GM18907 (cell line): ENCODE data around the gene PDCL2.
A peak's percentile ranks its signal among the peaks of the same experiment; 100 is the strongest.
"Not testable (repeated sequence)": the region's sequence is repeated elsewhere in the genome, so short reads cannot be mapped to it uniquely, and the experiment has no call there.

Experiments used
- ATAC-seq: cut with Tn5 transposase; IDR thresholded peaks from one replicate; pipeline ENCODE4 v1.9.1; 2021; ENCODE audit warnings: mild to moderate bottlenecking, moderate library complexity; ENCODE audit not compliant: unreplicated experiment

PDCL2 gene, protein sequence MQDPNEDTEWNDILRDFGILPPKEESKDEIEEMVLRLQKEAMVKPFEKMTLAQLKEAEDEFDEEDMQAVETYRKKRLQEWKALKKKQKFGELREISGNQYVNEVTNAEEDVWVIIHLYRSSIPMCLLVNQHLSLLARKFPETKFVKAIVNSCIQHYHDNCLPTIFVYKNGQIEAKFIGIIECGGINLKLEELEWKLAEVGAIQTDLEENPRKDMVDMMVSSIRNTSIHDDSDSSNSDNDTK

DNA sequence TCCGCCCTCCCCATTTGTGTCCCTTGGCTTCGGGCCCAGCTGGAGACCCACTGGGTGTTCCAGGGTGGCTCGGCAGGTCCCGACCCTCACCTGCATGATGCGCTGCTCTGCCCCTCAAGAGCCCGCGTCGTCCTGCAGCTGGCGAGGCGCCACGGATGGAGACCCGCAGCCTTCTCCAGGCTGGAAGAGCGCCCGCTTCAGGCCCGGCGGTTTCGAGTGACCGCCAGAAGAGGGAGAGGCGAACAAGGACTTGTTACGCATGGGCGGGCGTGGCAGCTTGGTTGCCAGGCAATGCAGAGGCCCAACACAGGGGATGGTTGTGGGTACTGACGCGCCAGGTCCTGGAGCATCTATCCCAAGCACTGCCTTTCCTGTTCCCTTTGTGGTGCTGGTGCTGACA is at the start of gene PDCL2:
PDCL2 (minus strand) TSS at position 232 of the 400 bp plus-strand sequence; CDS start at position 96, 136 bp downstream.
- no peak for ATAC-seq

DNA sequence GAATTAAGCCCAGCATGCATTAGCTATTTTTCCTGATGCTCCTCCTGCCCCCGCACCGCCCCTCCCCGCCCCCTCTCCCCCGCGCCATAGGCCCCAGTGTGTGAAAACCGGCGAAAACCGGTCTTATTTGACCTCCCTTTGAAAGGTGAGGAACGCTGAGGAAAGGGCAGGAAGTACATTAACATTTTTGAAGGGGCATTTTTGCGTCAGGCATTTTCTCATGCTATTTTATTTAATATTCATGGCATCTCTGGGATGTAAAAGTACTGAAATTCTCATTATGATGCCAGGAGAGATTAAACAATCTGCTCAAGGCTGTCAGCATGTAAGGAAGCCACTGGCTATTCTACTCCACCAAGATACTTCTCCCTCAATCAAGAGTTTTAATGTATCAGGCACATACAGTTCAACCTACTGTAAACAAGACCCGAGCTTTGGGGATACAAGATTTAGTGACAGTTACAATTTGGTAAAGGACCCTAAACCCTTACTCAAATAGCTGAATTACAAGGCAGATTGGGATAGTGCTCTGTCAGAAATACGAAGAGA is 45.3 kb upstream of the PDCL2 start:
- no peak for ATAC-seq

DNA sequence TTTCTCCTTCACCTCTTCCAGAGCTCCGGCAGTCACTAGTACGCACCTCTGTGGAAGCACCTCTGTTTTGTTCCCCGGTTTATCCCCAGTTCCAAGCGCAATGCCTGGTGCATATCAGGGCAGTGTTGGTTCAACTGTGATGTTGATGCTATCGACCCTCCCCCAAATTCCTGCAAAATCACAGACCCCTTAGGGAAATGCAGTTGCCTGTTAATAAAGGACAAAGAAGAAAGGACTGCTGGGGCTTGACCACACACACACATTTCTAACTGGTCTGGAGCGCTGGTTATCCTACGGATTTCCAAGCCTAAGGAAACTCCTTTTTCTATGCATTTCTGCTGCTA is 44.6 kb upstream of the PDCL2 start:
- peak; percentile 14 for ATAC-seq

DNA sequence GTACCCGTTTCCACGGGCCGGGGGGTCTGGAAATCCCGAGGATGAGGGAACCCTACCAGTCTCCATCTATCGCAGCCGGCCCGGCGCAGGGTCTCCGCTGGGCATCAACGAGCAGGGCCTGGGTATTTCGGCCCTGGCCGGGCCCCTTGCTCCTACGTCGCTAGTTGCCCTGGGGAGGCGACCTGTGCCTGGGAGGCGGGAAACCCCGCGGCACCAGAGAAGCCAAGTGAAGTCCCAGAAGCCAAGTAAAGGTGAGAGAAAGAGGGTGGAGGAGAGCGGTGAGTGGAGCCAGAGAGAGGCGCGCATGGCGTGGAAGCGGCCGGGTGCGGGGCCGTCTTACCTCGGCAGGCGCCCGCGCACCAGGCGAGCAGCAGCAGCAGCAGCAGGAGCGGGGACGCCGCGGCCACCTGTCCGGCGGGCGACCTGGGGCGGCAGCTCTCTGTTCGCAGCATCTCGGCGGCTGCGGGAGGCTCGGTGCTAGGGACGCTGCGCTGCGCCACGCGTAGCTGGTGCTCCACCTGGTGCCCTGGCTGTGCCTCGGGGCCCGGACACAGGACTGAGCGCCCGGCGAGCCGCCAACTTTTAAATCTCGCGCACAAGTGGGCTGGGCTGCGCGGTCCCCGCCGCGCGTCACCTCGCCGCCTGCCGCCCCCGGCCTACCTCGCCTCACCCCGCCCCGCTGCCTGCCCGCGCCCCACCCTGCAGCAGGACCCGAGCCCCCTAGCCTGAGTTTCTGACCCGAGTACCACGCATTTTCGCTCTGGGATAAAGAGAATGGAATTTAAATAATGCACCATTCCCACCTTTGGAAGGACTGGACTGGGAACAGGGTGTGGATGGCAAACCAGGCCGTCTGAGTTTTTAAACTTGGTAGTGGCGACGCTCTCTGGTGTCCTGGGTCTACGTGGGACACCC is 44.0 kb upstream of the PDCL2 start, which contains the start of gene NMU:
NMU (minus strand) TSS at position 558 of the 915 bp plus-strand sequence; CDS start at position 452, 106 bp downstream.
- peak; percentile 85 for ATAC-seq

DNA sequence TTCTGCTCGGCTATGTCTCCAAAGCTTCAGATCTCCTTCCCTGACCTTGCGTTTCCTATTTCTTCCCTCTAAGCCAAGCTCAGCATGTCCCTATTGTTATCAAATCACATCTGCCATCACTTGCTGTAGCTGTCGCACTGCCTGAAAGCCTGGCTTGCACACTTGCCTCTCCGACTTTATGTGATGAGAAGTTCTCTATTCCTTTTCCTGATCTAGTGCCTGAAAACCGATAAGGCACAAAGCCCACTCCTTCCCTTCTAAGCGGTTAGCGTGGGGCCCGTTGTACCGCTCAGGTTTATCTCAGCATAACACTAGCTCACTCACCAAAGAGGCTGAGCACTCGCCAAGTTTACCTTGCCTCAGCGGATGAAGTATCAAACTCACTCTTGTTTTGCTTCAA is 43.2 kb upstream of the PDCL2 start:
- no peak for ATAC-seq

DNA sequence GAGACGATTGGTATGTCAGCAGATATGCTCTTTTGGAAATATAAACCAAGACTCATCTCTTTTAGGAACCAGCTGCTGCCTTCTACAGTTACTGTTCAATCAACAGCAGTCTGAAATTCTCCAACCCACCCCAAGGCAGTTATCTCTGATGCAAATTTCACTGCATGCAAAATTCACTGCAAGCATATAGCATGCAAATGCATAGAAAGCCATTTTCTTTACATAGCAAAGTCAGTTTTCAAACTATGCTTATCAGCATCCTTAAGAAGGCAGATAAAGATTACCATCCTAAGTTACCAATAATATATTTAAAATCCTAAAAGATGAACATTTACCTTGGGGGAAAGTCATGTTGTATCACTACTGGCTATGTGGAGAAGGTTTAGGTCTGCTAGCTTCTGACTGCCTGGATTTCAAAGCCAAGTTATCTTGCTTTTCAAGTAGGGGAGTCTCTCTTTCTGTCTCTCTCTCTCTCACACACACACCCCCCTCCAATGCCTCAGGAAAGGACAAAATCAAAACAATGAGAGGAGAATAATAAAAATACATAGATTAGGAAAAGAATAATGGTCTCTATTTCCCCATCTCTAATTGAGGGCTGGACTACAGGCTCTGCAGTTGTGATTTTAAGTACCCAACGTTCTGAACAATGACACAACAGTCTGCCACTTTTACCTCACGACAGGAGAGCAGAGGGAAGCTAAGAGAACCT is 42.5 kb upstream of the PDCL2 start:
- no peak for ATAC-seq

DNA sequence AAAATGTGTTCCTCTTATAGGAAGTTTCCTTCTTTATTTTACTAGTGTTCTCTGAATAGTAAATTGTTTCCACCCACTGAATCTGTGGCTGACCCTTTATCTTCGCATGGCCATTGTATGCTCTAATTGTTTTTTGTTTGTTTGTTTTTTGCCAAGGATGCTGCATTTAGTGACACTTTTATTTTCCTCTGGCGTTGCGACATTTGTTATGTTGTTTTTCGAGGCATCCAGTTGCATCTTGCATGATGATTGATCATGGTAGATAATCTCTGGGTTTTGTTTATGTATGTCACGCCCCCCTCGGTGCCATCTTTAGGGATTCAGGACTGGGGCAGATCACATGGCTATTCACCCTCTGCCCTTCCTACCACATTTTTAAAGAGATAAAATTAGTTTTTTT is 41.9 kb upstream of the PDCL2 start:
- ATAC-seq, result no peak

DNA sequence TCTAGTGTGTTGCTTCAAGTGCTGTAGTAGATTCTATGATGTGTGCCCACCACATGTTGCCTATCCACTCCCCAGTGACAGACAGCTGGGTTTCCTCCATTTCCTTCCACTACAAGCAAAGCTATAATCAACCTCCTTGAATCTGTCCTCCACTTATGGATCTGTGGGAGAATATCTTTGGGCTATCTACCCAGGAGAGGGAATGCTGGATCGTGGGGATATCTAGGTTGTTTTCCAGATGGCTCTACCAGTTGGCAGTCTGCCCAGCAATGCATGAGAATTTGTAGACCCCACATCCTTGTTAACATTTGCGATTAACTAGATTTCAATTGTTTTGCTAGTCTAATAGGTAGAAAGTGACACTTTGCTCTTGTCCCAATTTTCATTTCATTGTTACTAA is 33.8 kb upstream of the PDCL2 start:
- no peak for ATAC-seq

DNA sequence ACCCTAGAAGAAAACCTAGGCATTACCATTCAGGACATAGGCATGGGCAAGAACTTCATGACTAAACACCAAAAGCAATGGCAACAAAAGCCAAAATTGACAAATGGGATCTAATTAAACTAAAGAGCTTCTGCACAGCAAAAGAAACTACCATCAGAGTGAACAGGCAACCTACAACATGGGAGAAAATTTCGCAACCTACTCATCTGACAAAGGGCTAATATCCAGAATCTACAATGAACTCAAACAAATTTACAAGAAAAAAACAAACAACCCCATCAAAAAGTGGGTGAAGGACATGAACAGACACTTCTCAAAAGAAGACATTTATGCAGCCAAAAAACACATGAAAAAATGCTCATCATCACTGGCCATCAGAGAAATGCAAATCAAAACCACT is 32.0 kb upstream of the PDCL2 start:
- ATAC-seq, result not testable (repeated sequence)

DNA sequence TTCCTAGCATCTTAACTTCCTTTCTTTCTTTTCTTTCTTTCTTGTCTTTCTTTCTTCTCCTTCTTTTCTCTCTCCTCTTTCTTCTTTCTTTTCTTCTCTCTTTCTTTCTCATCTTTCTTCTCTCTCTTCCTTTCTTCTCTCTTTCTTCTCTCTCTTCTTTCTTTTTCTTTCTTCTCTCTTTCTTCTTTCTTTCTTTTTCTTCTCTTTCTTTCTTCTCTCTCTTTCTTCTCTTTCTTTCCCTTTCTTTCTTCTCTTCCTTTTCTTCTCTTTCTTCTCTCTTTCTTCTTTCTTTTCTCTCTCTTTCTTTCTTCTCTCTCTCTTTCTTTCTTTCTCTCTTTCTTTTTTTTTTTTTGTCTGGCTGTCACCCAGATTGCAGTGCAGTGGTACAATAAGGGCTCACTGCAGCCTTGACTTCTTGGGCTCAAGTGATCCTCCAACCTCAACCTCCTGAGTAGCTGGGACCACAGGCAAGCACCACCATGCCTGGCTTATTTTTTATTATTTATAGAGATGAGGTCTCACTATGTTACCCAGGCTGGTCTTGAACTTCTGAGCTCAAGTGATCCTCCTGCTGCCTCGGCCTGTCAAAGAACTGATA is 26.6 kb upstream of the PDCL2 start:
- ATAC-seq, result no peak

DNA sequence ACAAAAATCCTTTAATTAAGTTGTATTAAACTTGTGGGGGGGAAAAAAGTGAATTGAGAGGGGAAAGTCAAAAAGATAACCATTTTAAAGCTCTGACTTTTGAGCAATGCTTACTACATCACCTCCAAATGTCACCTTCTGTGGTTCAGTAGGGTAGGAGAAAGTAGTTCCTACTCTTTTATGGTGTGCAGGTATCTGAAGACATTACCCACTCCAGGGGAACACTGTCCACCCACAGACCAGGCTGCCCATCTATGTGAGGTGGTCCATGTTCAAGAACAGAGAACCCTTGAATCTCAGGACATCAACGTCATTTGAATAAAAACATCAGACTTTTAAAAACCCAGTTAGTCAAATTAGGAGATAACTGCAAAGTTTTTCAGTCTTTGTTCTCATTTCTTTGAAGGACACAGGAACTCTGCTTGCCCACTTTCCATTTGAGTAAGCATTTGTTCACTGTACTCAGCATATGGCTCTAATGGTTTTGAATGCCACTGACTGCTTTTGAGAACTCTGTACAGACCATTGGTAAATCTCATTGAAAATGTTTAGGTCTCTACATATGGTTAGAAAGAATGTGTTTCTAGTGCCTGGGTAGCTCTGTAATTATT is 25.6 kb upstream of the PDCL2 start:
- peak; percentile 96 for ATAC-seq

DNA sequence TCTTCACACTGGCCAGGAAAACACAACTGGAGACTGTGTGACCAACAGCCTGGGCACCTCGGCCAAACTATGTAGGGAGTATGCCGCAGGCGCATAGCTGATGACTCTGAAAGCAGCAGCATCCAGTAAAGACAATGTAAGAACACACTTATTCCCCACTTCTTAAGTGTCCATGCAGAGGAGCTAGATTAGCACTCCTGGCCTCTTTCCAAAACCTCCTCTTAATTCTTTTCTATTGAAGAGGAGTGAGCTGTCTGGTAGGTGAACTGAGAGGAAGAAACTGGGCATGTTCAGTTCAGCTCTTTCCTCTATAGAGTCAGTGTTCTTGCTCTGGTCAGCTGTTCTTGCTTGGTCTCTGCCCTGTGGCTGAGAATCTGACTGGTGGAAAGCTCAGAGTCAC is 23.0 kb upstream of the PDCL2 start:
- ATAC-seq, result no peak

DNA sequence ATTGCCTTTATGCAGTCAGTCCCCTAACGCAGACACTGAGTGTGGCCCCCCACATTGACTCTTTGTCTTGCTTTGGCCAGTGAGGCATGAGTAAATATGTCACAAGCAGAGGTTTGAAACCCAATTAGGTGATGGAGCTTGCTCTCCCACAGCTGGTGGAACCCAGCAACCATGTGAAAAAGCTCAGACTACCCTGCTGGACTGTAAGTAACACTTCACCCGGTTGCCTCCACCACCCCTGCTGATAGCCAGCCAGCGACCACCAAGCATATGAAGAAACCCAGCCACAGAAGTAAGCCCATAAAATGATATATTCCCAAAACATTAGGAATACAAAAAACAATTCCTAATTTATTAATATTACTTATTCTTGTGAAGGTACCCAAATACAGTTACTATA is 21.6 kb upstream of the PDCL2 start:
- ATAC-seq, result no peak

DNA sequence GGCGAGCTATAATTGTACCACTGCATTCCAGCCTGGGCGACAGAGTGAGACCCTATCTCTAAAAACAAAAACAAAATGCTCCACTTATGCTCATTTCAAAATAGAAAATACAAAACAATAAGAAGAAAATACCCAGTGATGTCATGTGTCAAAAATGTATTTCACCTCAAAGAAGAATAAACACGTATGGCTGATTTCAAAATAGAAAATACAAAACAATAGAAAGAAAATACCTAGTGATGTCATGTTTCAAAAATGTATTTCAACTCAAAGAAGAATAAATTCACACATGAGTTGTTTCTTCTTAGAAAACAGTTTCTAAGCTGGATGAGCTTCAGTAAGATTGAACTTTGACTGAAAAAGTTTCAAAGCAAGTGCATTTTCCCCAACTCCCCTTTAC is 20.3 kb upstream of the PDCL2 start:
- ATAC-seq, result no peak

DNA sequence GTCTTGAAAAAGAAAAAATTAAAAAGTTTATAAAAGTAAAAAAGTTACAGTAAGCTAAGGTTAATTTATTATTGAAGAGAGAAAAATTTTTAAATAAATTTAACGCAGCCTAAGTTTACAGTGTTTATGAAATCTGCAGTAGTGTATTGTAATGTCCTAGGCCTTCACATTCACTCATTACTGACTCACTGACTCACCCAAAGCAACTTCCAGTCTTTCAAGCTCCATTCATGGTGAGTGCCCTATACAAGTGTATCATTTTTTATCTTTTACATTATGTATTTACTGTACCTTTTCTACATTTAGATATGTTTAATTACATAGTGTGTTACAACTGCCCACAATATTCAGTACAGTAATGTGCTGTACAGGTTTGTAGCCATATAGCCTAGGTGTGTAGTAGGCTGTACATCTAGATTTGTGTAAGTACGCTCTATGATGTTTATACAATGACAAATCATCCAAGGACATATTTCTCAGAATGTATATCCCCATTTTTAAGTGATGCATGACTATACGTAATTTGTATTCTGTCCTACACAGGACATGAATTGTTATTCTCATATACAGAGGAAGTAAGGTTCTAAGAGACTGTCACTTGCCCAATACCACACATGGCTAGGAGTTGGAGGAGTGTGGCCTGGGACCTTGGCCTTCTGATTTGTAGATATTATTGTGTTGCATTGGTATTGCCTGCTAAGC is 19.5 kb upstream of the PDCL2 start:
- no peak for ATAC-seq

DNA sequence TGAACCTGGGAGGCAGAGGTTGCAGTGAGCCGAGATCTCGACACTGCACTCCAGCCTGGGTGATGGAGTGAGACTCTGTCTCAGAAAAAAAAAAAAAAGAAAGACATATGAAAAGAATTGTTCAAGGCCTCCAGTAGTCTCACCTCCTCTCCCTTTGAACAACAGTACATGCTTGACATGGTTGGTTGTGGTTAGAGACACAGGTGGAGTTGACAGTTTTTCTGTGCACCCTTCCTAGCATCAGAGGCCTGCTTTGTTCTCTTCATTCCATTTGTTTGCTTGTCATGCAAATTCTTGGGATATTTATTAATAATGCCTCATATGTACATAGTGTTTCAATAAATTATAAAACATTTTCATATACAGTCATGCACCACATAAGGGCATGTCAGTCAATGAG is 18.3 kb upstream of the PDCL2 start:
- no peak for ATAC-seq

DNA sequence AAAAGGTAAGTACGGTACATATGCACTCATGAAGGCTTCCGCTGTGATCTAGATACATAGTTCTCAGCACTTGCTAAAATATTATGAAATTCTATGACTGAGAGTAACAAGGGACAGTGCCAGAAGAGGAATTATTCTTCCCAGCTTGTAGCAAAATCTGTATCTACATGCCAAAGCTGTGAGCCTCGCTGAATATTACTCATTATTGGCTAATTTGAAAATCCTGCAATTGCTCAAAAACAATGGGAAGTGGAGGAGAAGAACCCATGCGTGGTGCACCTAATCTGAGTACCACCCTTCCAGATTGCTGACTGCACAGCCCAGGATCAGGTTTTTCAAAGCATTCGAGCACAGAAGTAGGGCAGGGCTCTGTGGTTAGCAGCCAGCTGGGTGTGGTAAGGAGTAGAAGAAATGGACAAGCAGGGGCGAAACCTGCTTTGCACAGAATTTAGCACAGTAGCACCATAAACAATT is 17.4 kb upstream of the PDCL2 start:
- no peak for ATAC-seq

DNA sequence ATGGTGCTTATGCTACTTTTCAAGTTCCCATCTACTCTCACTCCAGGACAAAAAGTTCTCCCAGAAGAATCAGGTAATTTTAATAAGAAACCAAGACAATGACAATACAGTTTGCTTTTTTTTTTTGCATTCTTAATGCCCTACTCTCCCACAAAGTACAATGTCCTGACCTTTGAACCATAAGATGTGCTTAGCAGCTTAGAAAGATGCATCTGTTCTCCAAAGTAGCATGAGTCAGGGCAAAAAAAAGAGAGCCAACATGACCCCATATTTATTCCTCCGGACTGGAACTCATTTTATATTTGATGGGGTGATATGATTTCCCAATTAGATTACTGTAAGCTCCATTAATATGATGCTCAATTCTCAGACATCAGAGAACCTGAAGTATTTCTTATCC is 16.5 kb upstream of the PDCL2 start:
- ATAC-seq, result no peak

DNA sequence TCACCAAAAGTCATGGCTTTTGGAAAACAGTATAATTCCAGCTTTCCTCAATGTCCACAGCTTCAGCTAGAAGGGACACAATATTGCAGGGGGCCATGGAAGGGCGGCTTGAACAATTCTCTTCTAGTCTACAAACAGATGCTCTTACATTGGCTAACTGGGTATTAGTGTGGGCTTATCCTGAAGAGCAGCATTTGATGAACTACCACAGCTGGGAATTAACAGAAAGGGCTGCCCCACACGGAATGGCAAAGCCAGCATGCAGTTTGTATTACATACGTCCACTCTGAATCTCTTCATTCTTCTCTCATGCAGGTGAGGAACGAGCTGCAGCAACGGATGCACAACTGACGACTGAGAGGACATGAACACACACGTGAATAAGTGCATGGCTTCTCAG is 13.0 kb upstream of the PDCL2 start:
- no peak for ATAC-seq

DNA sequence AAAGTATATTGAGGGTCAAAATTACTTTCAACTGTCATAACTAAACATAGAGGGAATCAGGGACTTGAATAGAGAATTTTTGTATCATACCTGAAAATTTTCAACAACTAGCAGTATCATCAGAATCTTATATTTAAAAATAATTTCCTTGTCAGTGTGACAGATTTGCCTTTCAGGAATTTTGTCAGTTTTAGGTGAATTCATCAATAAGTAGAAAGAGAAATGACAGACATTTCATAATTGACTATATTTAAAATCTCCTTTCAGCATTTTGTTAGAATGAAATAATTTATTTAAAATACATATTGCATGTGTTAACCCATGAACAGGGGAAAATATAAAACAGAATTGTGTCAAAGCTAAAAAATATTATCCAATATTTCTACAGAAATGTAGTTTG is 8.6 kb upstream of the PDCL2 start:
- ATAC-seq, result no peak
